Measurements from ENCODE around the gene VWA2.

The VWA2 gene

DNA sequence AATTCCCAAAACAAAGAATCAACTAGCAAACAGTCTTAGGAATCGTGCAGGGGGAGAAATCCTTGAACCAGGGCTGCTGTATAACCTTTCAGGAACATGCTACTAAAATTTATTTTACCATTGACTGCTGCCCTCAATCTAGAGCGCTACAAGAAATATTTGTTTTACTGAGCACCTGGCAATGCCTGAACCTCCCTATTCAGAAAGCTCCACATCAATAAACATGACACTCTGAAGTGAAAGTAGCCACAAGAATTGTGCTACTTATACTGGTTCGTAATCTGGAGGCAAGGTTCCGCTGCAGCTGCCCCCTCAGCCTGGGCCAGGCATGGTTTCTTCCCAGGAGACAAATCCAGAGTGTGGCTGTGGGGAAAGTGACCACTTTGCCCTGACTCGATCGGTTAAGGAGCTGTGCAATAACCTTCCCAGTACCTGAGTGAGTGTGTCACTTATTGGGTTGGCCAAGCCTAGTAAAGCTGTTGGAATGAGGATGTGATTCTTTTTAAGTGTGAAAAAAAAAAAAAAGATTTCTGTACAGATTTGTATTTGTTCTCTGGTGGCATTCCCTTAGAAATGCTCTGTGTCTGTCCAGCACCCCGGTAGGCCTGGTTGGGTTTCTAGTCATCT is 7.7 kb downstream of the VWA2 start:
- no peak for DNase-seq

DNA sequence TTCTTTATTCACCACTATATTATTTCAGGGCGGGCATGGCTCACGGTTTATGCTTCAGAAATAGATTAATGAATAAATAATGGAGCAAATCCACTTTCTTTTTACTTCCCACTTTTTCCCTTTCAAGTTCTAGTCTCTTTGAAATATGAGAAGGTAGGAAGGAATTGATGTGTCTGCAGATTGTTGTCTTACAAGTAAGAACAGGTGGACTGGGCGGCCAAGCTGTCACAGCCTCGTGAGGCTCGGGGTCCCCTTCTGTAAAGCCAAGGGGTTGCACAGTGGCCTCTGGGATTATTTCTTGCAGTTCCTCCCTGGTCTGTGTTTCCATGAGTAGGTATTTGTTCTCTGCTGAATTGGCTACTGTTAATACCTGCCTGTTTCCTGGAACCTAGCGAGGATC is 11.2 kb downstream of the VWA2 start:
- DNase-seq, result no peak

DNA sequence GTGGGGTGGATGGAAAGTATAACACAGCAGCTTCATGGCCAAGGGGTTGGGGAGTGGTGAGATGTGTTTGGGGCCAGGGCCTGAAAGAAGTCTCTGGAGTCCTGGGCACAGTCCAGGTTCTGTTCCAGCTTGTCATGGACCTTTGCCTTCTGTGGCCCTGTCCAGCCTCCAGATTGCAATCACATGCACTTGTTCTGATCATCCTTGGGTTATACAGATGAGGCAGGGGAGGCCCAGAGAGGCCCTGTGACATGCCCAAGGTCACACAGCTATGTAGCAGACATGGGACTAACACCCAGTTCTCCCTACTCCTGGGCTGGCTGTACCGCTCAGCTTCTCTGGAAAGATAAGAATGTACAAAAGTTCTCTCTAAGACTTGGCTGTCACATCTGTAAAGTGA is 11.7 kb downstream of the VWA2 start:
- no peak for DNase-seq

DNA sequence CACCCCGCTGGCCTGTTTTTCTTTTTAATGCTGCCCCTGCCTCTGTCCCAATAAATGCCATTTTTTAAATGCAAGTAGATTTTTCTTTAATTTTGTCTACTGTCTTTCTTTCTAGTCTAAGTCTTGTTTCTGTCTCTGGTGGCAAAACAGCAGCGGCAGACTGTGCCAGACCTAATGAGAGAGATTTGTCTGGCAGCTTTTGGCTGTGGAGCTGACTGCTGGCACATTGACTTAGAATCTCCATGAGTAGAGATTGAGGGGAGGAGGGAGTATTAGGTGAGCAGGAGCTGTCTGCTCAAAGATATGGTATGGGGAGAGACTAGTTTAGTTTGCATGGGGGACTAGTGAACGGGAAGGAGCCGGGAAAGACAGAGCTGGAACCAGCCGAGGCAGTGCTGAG is 13.0 kb downstream of the VWA2 start:
- no peak for DNase-seq

DNA sequence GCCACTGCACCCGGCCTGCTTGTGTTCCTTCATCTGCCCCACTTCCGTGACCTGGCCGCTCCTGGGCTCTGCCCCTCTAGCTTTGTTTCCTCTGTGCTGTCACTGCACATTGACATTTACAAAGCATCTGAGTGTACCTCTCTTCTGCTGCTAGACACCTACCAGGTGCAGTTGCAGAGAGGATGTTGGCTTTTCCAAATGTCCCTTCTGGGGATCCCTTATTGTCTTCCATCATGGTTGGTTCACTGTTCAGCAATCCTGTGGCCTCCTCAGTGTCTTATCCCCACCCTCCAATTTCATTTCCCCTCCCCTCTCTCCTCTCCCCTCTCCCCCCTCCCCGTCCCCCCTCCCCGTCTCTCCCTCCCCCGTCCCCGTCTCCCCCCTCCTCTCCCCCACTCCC is 13.8 kb downstream of the VWA2 start:
- no peak for DNase-seq

DNA sequence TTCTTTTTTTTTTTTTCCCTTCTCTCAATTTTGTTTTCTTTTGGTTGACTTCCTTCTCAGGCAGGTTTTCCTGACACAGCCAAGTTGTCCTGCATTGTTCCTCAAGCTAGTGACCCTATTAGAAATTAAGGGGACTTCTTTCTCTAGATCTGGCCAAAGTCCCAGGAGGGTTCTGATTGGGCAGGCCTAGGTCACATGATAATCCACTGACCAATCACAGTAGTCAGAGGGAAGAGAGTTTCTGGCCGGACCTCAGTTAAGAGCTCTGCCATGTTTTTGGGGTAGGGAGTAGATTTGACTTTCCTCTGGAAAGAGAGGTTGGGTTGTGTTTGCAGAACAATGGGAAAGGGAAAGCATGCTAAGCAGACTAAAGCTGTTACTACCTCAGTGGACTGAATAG is 16.2 kb downstream of the VWA2 start:
- no peak for DNase-seq

DNA sequence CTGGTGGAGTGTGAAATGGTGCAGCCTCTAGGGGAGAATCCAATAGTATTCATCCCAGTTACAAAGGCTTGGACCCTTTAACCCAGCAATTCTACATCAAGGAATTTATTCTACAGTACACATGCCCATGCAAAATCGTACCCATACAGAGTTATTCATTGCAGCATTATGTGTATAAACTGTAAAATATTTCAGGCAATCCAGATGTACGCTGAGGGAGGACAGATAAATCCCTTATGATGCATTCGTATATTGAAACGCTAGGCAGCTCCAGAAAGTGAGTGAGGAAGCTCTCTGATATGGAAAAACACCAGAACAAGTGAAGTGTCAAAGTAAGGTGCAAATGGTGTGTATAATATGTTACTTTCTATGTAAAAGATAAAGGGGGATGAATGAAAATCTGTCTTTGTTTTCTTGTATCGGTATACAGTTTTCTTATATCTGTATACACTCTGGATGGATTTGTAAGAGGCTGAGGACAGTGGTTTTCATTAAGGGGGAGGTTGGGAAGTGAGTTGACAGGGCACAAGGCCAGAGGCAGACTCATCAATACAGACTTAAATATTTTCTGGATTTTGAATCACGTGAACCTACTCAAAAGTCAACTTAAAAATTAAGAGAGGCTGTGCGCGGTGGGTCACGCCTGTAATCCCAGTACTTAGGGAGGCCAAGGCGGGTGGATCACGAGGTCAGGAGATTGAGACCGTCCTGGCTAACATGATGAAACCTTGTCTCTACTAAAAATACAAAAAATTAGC is 17.1 kb downstream of the VWA2 start:
- DNase-seq, result no peak

DNA sequence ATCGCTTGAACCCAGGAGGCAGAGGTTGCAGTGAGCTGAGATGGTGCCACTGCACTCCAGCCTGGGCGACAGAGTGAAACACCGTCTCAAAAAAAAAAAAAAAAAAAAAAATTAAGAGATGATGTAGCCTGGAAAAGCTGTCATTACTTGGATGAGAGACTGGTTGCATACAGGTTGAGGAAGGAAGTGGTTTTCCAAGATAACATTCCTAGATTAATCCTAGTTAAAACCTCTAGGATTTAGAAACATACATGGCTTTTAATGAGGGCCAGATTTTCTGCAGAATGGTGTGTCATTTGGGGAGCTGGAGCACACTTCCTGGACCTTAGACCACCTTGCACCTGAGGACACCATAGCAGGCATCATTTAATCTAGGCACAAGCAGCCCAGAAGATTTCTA is 17.8 kb downstream of the VWA2 start:
- no peak for DNase-seq

DNA sequence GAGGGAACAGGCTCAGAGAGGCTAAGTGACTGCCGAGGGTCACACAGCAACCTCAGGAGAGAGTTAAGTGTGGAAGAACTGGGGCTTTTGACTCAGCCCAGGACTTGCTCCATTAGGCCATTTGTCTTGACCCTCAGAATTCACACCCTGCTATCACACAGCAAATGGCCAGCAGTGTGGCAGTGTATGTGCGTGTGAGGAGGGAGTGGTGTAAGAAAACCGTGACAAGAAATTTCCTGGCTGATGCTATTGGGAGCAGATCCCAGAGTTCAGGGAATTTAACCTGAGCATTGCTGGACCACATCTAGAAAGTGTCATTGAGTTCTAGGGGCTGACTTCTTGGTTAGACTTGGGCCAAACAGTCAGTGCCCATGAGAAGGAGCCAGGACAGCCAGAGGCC is 18.4 kb downstream of the VWA2 start:
- DNase-seq, result no peak

DNA sequence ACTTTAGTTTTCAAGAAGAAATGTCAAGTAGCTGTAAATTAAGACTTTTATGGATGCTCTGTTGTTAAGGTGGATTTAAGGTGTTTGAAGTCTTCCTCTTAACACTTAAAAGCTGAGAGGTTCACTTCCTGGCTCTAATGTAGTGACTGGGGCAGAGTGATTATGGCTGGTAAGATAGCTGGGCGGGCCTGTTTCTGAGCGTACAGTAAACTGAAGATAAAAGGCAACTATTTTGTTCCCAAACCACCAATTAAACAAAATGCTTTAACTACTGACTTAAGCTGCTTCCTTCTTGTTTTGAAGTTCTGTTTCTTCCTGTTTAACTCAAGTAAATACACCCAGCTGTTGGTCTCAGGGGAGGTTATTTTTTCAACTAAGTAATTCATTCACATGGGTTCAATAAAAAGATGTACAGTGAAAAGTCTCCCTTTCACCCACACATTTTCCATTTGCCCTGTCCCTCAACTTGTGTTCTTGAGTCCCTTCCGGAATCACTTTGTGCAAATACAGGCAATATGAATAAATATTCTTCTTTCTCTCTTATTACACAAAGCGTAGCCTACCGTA is 19.3 kb downstream of the VWA2 start:
- no peak for DNase-seq

DNA sequence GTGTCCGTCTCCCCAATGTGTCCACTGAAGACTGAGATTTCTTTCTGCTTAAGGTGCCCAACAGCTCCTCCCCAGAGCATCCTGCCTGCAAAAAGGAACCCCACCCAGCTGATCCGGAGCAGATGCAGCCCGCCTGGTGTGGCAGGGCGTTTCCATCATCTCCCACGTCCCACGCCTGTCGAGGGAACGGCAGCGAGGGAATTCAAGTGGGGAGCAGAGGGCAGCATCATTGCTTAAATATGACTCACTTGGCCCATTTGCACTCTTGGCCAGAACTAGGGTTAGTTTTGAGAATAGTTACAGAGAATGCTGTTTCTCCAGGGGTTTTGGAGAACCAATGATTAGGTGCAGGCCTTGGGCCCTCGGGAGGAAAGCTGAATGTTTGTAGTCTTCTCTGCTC is 20.8 kb downstream of the VWA2 start:
- DNase-seq, result no peak

DNA sequence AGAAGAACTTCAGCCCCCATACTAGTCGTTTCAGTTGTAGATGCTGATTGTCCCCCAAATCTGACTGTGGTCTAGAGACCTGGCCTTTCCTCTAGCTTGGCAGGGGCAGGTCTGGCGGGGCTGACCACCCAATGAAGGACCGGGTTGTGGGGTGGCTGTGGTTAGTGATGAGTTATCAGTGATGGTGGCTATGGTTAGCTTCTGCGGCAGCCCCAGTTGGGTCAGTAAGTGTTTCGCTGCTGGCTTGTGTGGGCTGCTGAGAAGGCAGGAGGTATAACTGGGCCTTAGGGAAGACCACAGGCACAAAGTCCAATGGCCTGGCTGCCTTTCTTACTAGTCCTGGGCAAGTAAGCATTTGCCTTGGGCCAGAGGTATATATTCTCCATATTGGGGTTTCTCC is 21.3 kb downstream of the VWA2 start:
- DNase-seq, result no peak

DNA sequence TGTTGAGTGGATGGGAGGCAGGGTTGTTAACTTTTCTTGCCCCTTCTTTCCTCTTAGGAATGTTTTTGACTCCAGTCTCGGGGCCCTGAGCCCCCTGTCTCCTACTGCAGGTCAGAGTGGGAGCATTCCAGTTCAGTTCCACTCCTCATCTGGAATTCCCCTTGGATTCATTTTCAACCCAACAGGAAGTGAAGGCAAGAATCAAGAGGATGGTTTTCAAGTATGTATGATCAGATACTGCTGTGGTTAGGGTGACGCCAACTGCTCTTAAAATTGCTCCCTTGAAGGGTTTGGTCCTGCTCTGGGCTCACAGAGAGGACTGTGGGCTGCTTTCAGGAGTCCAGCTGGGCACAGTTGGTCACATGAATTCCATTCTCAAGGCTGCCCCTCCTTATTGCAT is 22.0 kb downstream of the VWA2 start:
- no peak for DNase-seq

DNA sequence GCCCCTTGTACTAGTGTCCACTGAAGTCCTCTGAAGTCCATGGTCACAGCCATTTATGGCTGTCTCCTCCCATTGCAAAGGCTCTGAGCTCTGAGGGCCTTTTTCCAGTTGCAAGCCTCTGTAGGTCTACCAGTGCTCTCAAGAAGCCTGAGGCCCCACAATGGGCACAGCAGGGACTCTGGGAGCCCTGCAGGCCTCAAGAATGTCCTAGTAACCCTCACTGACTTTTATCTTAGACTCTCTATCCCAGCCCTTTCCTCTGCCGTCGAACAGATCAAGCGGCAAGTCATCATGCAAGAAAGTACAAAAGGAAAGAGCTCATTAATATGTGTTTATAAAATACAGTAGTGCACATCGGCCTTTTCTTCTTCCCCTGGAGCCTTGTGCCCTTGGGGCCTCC is 23.4 kb downstream of the VWA2 start:
- no peak for DNase-seq

DNA sequence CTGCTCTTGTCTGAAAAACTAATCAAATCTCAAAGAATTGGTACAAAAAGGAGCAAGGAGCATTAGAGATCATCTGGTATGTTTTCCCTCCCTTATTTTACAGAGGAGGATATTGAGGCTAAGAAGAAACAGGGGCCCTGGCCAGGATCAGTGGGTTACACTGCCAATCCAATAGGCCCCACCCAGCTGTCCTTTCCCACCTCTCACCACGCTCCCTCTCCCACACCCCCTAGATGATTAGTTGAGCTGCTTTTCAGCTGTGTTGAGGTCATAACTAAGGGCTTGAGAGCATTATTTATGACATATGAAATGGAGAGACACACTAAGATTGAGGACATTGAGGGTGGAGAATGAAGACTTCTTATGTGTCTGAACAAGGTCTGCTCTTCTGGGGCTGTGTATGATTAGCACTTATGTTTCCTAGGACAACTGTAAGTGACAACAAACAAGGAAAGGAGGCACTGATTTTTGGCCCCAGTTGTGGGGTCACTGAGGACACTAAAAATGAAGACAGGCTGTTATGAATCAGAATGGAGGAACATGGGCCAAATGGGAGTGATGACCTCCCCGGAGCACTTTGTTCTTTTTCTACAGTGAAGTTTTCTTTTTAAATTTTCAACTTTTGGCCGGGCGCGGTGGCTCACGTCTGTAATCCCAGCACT is 26.5 kb downstream of the VWA2 start:
- DNase-seq, result no peak

DNA sequence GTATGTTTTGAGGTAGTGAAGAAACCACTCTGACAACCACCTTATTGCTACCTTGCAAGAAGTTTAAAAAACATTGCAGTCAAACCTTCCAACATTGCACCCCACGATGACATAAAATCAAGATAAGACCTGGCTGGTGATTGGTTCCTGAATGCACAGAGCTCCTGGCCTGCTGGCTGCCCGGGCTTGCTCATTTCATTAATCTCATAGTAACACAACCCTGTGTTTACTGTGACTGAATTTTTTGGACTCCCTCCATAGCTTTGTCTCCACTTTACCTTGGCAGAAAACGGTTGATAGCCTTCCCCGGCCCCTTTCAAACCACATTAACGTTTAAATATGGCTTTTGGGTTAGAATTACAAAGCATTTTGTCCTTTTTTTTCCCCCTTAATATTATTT is 27.5 kb downstream of the VWA2 start:
- DNase-seq, result no peak

DNA sequence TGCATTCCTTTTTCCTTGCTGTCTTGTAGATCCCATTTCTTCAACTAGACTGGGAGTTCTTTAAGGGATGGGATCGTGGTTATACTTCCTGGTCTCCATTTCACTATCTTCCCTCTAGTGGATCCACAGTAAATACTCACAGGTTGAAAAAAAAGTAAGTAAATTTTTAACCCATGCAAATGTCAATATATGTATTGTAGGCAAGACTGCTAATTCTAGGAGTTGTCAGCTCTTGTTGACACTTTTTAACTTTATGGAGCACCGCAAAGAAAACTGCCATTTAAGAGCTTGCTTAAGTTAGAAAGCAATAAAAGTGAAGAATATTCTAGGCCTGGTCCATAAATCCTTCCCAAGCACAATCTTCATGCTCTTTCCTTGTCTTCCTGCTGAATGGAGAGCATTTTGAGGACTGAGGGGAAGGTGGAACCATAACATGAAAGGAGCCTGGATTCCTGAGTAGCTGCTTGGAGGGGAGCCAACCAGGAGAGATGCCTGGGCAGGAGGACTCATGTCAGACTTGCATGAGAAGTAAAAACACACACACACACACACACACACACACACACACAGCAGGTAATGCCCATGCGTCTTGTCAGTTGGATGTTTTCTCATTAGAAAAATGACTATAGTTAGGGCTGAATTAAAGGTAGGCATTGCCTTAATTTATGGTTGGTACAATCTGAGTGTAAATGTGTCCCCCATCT is 32.2 kb downstream of the VWA2 start:
- no peak for DNase-seq

DNA sequence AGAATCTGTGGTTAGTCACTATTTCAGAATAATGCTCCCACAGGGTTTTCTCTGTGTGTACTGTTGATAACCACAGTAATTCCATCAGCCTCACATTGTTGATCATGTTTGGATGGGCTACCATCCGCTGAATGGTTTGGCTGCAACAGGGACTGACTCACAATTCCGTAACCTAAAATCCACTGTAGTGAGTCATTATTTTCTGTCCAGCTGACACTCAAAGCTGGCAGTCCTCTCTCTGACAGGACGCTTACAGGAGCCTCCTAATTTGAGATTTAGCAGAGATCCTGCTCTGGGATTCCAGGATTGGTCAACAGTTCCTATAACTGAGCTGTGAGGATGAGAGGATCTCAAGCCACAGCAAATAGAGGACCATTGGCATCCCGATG is 32.7 kb downstream of the VWA2 start:
- DNase-seq, result no peak

DNA sequence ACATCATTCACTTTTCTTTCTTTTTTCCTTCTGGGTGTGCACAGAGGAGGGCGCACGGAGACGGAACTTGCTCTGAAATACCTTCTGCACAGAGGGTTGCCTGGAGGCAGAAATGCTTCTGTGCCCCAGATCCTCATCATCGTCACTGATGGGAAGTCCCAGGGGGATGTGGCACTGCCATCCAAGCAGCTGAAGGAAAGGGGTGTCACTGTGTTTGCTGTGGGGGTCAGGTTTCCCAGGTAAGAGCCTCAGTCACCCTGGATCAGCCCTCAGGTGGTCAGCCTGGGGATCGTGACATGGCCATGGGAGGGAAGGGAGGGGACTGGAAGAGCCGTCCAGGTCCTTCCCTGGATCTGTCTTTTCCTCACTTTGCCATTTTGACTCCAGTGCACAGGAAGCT is 33.6 kb downstream of the VWA2 start:
- no peak for DNase-seq

DNA sequence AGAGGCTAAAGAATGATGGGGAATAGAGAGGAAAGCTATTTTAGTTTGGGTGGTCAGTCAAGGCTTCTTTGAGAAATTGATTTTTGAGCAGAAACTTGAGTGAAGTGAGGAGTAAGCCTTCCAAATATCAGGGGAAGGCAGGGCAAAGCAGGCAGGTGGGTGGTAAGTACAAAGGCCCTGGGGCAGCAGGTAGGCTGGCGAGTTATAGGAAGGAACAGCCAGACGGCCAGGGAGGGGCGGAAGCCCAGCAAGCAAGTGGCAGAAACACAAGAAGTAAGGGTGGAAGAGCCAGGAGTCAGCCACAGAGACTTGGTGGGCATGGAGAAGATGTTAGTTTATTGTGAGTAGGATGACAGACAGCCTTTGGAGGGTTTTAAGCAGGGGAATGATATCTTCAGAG is 34.9 kb downstream of the VWA2 start:
- DNase-seq, result no peak

DNA sequence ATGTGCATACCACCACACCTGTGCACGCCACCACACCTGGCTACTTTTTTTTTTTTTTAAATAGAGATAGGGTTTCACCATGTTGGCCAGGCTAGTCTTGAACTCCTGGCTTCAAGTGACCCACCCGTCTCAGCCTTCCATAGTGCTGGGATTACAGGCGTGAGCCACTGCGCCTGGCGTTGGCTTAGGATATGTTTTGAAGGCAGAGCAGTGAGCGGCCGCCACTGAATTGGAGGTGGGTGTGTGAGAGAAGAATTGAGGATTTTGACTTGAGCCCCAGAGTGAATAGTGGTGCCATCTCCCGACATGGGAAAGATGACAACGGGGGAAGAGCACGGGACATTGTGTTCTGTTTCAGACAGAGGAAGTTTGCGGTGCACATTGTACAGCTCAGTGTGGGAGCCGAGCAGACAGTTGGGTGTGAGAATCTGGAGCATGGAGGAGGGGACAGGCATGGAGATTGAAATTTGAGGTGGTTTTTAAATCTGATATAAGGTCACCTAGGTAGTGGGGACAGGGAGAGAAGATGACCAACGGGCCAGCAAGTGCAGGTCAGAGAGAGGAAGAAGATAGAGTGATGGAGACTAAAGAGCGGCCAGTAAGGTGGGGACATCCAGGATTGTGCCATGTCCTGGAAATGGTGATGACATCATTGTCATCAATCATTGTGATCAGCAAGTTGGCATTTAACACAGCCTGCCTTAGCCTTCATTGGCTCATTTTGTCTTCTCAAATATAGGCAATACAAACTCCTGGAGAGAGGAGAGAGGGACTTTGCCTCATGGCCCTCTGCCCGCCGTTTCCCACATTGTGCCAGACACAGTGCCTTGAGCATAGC is 35.8 kb downstream of the VWA2 start:
- no peak for DNase-seq

DNA sequence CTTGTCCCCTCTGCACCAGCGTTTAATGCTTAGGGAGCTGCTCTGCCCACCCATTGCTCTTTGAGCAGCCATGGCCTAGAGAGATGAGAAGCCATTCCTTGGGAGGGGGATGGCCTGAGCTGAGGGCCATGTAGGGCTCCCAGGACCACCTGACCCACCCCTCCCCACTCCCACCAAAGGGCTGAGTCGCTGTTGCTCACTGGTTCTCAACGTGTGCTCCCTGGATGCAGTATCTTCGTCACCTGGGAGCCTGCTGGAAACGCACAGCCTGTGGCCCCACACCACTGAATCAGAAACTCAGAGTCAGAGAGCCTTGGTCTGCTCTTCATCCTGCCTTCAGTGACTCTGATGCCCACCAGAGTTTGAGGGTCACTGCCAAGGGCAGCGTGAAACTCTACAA is 37.0 kb downstream of the VWA2 start:
- DNase-seq, result no peak

DNA sequence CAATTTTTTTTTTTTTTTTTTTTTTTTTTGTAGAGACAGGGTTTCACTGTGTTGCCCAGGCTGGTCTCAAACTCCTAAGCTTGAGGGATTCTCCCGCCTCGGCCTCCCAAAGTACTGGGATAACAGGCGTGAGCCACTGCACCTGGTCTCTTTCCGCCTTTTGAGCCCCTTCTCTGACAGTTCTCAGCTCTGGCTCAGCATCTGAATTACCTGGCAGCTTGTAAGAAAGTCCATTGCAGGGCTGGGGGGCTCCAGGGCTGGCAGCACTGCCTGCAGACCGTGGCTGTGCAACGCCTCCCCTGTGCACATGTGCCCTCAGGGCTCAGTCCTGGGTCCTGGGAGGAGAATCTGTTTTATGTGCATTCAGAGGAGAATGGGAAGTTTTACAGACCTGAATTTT is 37.6 kb downstream of the VWA2 start:
- DNase-seq, result no peak

Data from activated CD4-positive, alpha-beta T cell treated with anti-CD3 and anti-CD28 coated beads, Interleukin-2, amount 50 U/mL, for 1 hour (primary cell).